Heart left ventricle (tissue), 13 donors: ENCODE results near the gene ARMH2.

Experiments
- CTCF ChIP-seq, 12 donors: fragments of 200-600 bp; sonication (generic) in 4 of 12; IDR thresholded peaks; one replicate each; pipeline versions ENCODE4 v1.5.0 to v1.8.0; 2018 to 2022; ENCODE audit warnings: antibody characterized with exemption in 12 of 12, mild to moderate bottlenecking in 5 of 12
- POLR2A ChIP-seq, 2 donors: fragments of 450-650 bp; IDR thresholded peaks; one replicate each; pipeline ENCODE4 v1.6.1; 2017; ENCODE audit warnings: antibody characterized with exemption in 2 of 2, mild to moderate bottlenecking in 2 of 2, moderate library complexity in 2 of 2
- donor health status: ischemic (EF 13 %, LVEDD 7.1; RV severe dilation, severe dysfunction).
- donor health status: DM: no; HTN: yes; CAD: no.
- donor health status: DM: no; HTN: no; CAD: no.
- donor health status: ischemic (EF 25% LVEDD 6.9; RV normal size, moderate dysfunction).
- donor health status: ischemic (EF 25% LVEDD 5.7; RV mildly dilated, moderate dysfunction).
- donor health status: ischemic (EF 35%, LVEDD 5.7; RV mildly dilated, moderate dysfunction).
- donor health status: nonischemic (EF 11% LVEDD 7.7; RV severe dilation, severe dysfunction).
- donor health status: DM: yes; HTN: yes; CAD: no.
- donor health status: PGD.
- donor health status: ischemic (EF 29% LVEDD 5.4; RV normal size, mild dysfunction).
- donor health status: nonischemic (EF 23%, LVEDD 6.1; RV moderate dilation, normal function).

DNA sequence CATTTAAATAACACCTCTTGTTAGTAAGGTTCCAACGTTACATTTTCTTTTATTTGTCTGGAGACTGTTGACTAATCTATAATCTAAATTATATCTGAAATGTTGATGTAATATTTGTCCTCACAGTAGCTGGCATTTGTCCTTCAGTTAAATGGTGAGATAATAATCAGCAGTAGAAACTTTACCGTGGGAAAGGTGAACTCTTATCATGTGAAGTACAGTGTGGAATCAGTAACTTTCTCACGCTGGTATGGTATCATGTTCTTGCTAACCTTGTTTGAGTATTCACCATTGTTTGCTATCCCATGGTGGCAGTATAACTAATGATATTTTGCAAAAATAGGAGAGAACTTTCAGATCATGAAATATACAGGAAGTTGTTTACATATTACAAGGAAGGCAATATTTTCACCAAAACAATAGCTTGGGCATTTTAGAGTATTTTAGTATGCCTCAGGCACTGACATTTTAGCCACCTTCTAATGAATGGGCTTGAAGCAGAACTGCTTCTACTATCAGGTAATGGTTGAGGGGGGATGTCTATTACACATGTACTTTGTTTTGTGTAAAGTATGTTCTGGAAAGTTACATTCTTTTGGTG, 19.2 kb downstream of the ARMH2 start:
- TF ChIP-seq CTCF (IDR thresholded peaks at IDR 0.05), result no peak
- no peak for TF ChIP-seq POLR2A (IDR thresholded peaks at IDR 0.05)
